GM12878 (cell line): ENCODE measurements around the gene ANAPC16. TPM values are rescaled to one million over a fixed set of nuclear protein-coding genes. Genes with fewer than 3 reads are reported as not detected.

Source experiments
- BACH1 ChIP-seq: fragments of 450-650 bp; IDR thresholded peaks from 2 replicates; pipeline ENCODE4 v1.6.1; 2017; ENCODE audit warnings: mild to moderate bottlenecking, borderline replicate concordance
- CBX3 ChIP-seq: fragments of 200-600 bp; sonication (generic); IDR thresholded peaks from 2 replicates; pipeline ENCODE4 v1.6.1; 2016; ENCODE audit warnings: low read depth, borderline replicate concordance
- CHD1 ChIP-seq: IDR thresholded peaks from 2 replicates; pipeline ENCODE4 v1.6.1; 2012; ENCODE audit warnings: low read depth, low read length, improper control_type of control experiment
- CHD2 ChIP-seq: IDR thresholded peaks from 2 replicates; pipeline ENCODE4 v1.6.1; 2011; ENCODE audit warnings: low read depth, low read length, improper control_type of control experiment, borderline replicate concordance
- CHD4 ChIP-seq: fragments of 200-600 bp; sonication (generic); IDR thresholded peaks from 2 replicates; pipeline ENCODE4 v1.6.1; 2016; ENCODE audit warnings: mild to moderate bottlenecking
- DPF2 ChIP-seq: fragments of 450-650 bp; IDR thresholded peaks from 2 replicates; pipeline ENCODE4 v1.6.1; 2017; ENCODE audit warnings: mild to moderate bottlenecking
- ESRRA ChIP-seq: IDR thresholded peaks from 2 replicates; pipeline ENCODE4 v1.6.1; 2012; ENCODE audit warnings: mild to moderate bottlenecking, low read length, improper control_type of control experiment
- HDAC6 ChIP-seq: fragments of 200-600 bp; sonication (generic); IDR thresholded peaks from one replicate; pipeline ENCODE4 v1.8.0; 2017; ENCODE audit warnings: antibody characterized with exemption; ENCODE audit not compliant: unreplicated experiment
- NBN ChIP-seq: fragments of 450-650 bp; IDR thresholded peaks from 2 replicates; pipeline ENCODE4 v1.6.1; 2016
- NFYA ChIP-seq: IDR thresholded peaks from 2 replicates; pipeline ENCODE4 v1.6.1; 2011; ENCODE audit warnings: low read depth, mild to moderate bottlenecking, low read length, improper control_type of control experiment, borderline replicate concordance
- RAD51 ChIP-seq: fragments of 450-650 bp; IDR thresholded peaks from 2 replicates; pipeline ENCODE4 v1.6.1; 2016; ENCODE audit warnings: moderate library complexity, mild to moderate bottlenecking, inconsistent platforms
- SPI1 ChIP-seq: IDR thresholded peaks from 2 replicates; pipeline ENCODE4 v1.6.1; 2011; ENCODE audit warnings: low read depth, mild to moderate bottlenecking, low read length, moderate library complexity, borderline replicate concordance; ENCODE audit not compliant: insufficient read depth
- STAT3 ChIP-seq: IDR thresholded peaks from 2 replicates; pipeline ENCODE4 v1.6.1; 2011; ENCODE audit warnings: low read depth, low read length, improper control_type of control experiment
- TCF12 ChIP-seq: IDR thresholded peaks from 2 replicates; pipeline ENCODE4 v1.6.1; 2011; ENCODE audit warnings: low read depth, mild to moderate bottlenecking, low read length
- TCF3 ChIP-seq: IDR thresholded peaks from 2 replicates; pipeline ENCODE4 v1.6.1; 2012; ENCODE audit warnings: low read depth, mild to moderate bottlenecking, low read length, borderline replicate concordance; ENCODE audit not compliant: insufficient read depth
- ZNF217 ChIP-seq: fragments of 450-650 bp; IDR thresholded peaks from 2 replicates; pipeline ENCODE4 v1.6.1; 2017; ENCODE audit warnings: antibody characterized with exemption, mild to moderate bottlenecking
- ZNF274 ChIP-seq: IDR thresholded peaks from one replicate; pipeline ENCODE4 v1.8.0; 2011; ENCODE audit not compliant: insufficient read length, insufficient read depth
- ZZZ3 ChIP-seq: IDR thresholded peaks from 2 replicates; pipeline ENCODE4 v1.6.1; 2011; ENCODE audit warnings: low read depth; ENCODE audit not compliant: control insufficient read depth, insufficient read length
- polyA plus RNA-seq, 11 experiments: library from polyadenylated mRNA; depleted of rRNA in 4 of 11; unstranded in 6 of 11; stranded (reverse) in 5 of 11; fragments of >200 nt; fragmentation: Nextera tagmentation in 4 of 11; fragmentation: Illumina TruSeq in 1 of 11; extraction: Ambion mirVana in 4 of 11; extraction: Trizol in 1 of 11; gene quantifications; 1 replicate in 1 of 11; 2 replicates in 10 of 11; pipeline versions ENCODE4 v1.2.1 to v1.2.3, GENCODE V29; 2011 to 2016; ENCODE audit warnings: inconsistent platforms in 2 of 11, missing spikeins in 2 of 11, low read depth in 1 of 11
- total RNA-seq, 4 experiments: library from RNA; depleted of rRNA in 3 of 4; stranded (reverse); fragments of >200 nt in 3 of 4; fragmentation: Illumina TruSeq in 1 of 4; extraction: Trizol in 1 of 4; gene quantifications; 2 replicates each; pipeline versions ENCODE4 v1.2.1 to v1.2.3, GENCODE V29; 2013 to 2021
- TF ChIP-seq, protein P1 (sequence below): fragments of 450-650 bp; IDR thresholded peaks from 2 replicates; pipeline ENCODE4 v1.6.1; 2016; ENCODE audit warnings: mild to moderate bottlenecking
- TF ChIP-seq, protein P2 (sequence below): IDR thresholded peaks from 2 replicates; pipeline ENCODE4 v1.6.1; 2011; ENCODE audit warnings: borderline replicate concordance, low read depth, mild to moderate bottlenecking, moderate library complexity, low read length; ENCODE audit not compliant: insufficient read depth, poor library complexity, severe bottlenecking
- TF ChIP-seq, protein P3 (sequence below): fragments of 450-650 bp; IDR thresholded peaks from 2 replicates; pipeline ENCODE4 v1.6.1; 2016; ENCODE audit warnings: mild to moderate bottlenecking
- TF ChIP-seq, protein P4 (sequence below): fragments of 450-650 bp; IDR thresholded peaks from 2 replicates; pipeline ENCODE4 v1.6.1; 2018; ENCODE audit warnings: borderline replicate concordance, mild to moderate bottlenecking; ENCODE audit not compliant: partially characterized antibody
- TF ChIP-seq, protein P5 (sequence below): fragments of 450-650 bp; IDR thresholded peaks from 2 replicates; pipeline ENCODE4 v1.6.1; 2017; ENCODE audit warnings: borderline replicate concordance

Gene ANAPC16
- total and polyA plus RNA-seq, 10 of the 15 experiments (the other 5 are each of a cell fraction or from before 2014, with no cell fraction given), result 66.9 to 208 (median 134) TPM

DNA sequence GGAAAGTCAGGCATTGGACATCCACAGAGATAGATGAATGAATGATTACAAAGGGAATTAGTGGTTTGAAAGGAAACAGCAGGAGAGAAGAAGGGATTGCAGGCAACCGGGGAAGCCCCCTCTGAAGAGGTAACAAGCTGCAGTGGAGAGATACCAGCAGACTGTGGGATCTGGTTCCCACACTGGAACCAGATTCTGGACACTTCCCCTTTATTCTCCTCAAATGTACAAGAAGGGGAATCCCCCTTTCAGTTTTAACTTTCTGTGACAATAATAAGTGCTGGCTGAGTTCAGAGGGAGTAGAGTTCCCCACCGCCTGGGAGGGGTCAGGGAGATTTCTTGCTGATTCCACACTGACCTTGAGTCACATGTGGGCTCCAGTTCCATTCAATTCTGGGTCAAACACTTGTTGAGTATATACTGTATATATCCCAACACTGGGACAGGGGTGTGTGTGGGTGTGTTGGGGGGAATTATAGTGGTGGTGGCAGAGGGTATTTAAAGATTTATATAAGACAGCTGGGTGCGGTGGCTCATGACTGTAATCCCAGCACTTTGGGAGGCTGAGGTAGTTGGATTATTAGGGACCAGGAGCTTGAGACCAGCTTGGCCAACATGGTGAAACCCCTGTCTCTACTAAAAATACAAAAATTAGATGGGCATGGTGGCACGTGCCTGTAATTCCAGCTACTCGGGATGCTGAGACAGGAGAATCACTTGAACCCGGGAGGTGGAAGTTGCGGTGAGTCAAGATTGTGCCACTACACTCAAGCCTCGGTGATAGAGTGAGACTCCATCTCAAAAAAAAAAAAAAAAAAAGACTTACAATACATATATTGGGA lies 41.5 kb downstream of the ANAPC16 start (continued):
- TF ChIP-seq, protein P1, sequence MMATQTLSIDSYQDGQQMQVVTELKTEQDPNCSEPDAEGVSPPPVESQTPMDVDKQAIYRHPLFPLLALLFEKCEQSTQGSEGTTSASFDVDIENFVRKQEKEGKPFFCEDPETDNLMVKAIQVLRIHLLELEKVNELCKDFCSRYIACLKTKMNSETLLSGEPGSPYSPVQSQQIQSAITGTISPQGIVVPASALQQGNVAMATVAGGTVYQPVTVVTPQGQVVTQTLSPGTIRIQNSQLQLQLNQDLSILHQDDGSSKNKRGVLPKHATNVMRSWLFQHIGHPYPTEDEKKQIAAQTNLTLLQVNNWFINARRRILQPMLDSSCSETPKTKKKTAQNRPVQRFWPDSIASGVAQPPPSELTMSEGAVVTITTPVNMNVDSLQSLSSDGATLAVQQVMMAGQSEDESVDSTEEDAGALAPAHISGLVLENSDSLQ, result no peak
- TF ChIP-seq HDAC6, result no peak
- no peak for TF ChIP-seq ZNF274
- TF ChIP-seq CHD4, result no peak
- peak; percentile 56; the same call in 1 of the 2 replicates for TF ChIP-seq BACH1
- no peak for TF ChIP-seq ZNF217
- peak; percentile 75 for TF ChIP-seq RAD51
- TF ChIP-seq TCF12, result peak; percentile 82
- TF ChIP-seq, protein P2, sequence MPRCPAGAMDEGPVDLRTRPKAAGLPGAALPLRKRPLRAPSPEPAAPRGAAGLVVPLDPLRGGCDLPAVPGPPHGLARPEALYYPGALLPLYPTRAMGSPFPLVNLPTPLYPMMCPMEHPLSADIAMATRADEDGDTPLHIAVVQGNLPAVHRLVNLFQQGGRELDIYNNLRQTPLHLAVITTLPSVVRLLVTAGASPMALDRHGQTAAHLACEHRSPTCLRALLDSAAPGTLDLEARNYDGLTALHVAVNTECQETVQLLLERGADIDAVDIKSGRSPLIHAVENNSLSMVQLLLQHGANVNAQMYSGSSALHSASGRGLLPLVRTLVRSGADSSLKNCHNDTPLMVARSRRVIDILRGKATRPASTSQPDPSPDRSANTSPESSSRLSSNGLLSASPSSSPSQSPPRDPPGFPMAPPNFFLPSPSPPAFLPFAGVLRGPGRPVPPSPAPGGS, result peak; percentile 94
- TF ChIP-seq NBN, result peak; percentile 89
- TF ChIP-seq TCF3, result no peak
- TF ChIP-seq CBX3, result no peak
- TF ChIP-seq DPF2, result peak; percentile 82
- TF ChIP-seq, protein P3, sequence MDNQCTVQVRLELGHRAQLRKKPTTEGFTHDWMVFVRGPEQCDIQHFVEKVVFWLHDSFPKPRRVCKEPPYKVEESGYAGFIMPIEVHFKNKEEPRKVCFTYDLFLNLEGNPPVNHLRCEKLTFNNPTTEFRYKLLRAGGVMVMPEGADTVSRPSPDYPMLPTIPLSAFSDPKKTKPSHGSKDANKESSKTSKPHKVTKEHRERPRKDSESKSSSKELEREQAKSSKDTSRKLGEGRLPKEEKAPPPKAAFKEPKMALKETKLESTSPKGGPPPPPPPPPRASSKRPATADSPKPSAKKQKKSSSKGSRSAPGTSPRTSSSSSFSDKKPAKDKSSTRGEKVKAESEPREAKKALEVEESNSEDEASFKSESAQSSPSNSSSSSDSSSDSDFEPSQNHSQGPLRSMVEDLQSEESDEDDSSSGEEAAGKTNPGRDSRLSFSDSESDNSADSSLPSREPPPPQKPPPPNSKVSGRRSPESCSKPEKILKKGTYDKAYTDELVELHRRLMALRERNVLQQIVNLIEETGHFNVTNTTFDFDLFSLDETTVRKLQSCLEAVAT, result no peak
- TF ChIP-seq CHD1, result no peak
- no peak for TF ChIP-seq ESRRA
- no peak for TF ChIP-seq NFYA
- no peak for TF ChIP-seq STAT3
- peak; percentile 99 for TF ChIP-seq SPI1
- TF ChIP-seq CHD2, result peak; percentile 38; the same call in 1 of the 2 replicates
- TF ChIP-seq, protein P4, sequence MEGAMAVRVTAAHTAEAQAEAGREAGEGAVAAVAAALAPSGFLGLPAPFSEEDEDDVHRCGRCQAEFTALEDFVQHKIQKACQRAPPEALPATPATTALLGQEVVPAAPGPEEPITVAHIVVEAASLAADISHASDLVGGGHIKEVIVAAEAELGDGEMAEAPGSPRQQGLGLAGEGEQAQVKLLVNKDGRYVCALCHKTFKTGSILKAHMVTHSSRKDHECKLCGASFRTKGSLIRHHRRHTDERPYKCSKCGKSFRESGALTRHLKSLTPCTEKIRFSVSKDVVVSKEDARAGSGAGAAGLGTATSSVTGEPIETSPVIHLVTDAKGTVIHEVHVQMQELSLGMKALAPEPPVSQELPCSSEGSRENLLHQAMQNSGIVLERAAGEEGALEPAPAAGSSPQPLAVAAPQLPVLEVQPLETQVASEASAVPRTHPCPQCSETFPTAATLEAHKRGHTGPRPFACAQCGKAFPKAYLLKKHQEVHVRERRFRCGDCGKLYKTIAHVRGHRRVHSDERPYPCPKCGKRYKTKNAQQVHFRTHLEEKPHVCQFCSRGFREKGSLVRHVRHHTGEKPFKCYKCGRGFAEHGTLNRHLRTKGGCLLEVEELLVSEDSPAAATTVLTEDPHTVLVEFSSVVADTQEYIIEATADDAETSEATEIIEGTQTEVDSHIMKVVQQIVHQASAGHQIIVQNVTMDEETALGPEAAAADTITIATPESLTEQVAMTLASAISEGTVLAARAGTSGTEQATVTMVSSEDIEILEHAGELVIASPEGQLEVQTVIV, result no peak
- TF ChIP-seq, protein P5, sequence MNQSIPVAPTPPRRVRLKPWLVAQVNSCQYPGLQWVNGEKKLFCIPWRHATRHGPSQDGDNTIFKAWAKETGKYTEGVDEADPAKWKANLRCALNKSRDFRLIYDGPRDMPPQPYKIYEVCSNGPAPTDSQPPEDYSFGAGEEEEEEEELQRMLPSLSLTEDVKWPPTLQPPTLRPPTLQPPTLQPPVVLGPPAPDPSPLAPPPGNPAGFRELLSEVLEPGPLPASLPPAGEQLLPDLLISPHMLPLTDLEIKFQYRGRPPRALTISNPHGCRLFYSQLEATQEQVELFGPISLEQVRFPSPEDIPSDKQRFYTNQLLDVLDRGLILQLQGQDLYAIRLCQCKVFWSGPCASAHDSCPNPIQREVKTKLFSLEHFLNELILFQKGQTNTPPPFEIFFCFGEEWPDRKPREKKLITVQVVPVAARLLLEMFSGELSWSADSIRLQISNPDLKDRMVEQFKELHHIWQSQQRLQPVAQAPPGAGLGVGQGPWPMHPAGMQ, result no peak
- no peak for TF ChIP-seq ZZZ3
